ENCODE data around the gene OARD1.
"Not testable (repeated sequence)": the region's sequence is repeated elsewhere in the genome, so short reads cannot be mapped to it uniquely, and the experiment has no call there.

Gene OARD1

GRCh38 chr6:41021832-41022231, 50.3 kb downstream of the OARD1 start:
- Histone ChIP-seq H3K9ac (ENCODE audit: low read length) (no peak overlapping the region), H3K9me3 (ENCODE audit: insufficient read depth, low read length) (no peaks in the 10 kb centered on the region), H3K4me3 (ENCODE audit: insufficient read depth, low read length, poor library complexity, severe bottlenecking) (no peak overlapping the region), H2AFZ (ENCODE audit: low read depth, low read length, severe bottlenecking) (no peak overlapping the region), H3K36me3 (ENCODE audit: low read length) (no peaks in the 10 kb centered on the region), H3F3A (ENCODE audit: insufficient read depth) (no peaks in the 10 kb centered on the region), H3K9me2 (replicated peaks; ENCODE audit: insufficient read depth, low read length) (no peaks in the 10 kb centered on the region), H4K20me1 (ENCODE audit: low read depth, low read length) (no peaks in the 10 kb centered on the region), H3K79me2 (ENCODE audit: insufficient read depth, low read length) (no peaks in the 10 kb centered on the region), H3K4me2 (ENCODE audit: low read depth, low read length, poor library complexity, severe bottlenecking) (no peak overlapping the region), H3K27ac (ENCODE audit: low read depth, low read length) (no peak overlapping the region), H3K27me3 (ENCODE audit: low read length) (no peaks in the 10 kb centered on the region)
- TF ChIP-seq, protein P1, sequence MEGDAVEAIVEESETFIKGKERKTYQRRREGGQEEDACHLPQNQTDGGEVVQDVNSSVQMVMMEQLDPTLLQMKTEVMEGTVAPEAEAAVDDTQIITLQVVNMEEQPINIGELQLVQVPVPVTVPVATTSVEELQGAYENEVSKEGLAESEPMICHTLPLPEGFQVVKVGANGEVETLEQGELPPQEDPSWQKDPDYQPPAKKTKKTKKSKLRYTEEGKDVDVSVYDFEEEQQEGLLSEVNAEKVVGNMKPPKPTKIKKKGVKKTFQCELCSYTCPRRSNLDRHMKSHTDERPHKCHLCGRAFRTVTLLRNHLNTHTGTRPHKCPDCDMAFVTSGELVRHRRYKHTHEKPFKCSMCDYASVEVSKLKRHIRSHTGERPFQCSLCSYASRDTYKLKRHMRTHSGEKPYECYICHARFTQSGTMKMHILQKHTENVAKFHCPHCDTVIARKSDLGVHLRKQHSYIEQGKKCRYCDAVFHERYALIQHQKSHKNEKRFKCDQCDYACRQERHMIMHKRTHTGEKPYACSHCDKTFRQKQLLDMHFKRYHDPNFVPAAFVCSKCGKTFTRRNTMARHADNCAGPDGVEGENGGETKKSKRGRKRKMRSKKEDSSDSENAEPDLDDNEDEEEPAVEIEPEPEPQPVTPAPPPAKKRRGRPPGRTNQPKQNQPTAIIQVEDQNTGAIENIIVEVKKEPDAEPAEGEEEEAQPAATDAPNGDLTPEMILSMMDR (IDR thresholded peaks at IDR 0.05; ENCODE audit: insufficient read depth, low read length, poor library complexity, severe bottlenecking) = no peak
- TF ChIP-seq EZH2phosphoT487 (conservative IDR thresholded peaks at IDR 0.05; ENCODE audit: low read length) = no peak

DNA sequence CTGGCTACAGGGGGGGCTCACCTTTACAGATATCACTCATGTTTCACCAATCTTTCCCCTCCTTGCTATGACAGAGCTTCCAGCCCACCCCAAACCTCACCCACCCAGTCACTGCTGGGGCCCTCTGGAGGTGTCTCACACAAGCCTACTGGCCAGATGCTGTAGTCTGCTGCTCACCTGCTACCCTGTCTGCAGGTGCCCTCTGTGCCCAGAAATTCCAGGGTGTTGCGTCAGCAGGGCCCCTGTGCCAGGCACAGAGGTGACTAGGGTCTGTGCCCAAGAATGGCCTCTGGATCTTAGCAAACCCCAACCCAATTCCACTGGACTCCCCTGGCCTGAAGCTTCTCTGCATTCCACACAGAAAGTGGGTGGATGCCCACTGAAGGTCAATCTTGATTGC, 54.5 kb downstream of the OARD1 start:
- H3K36me3 ChIP-seq (ENCODE audit: low read length) = no peaks in the 10 kb centered on the region

GRCh38 chr6:41015860-41016259, 56.3 kb downstream of the OARD1 start:
- H3F3A ChIP-seq (ENCODE audit: insufficient read depth); H3K36me3 ChIP-seq (ENCODE audit: low read length); H3K9me2 ChIP-seq (replicated peaks; ENCODE audit: insufficient read depth, low read length); H3K9ac ChIP-seq (ENCODE audit: low read length); H3K9me3 ChIP-seq (ENCODE audit: insufficient read depth, low read length); H3K4me2 ChIP-seq (ENCODE audit: low read depth, low read length, poor library complexity, severe bottlenecking); H3K79me2 ChIP-seq (ENCODE audit: insufficient read depth, low read length); H3K27ac ChIP-seq (ENCODE audit: low read depth, low read length); H4K20me1 ChIP-seq (ENCODE audit: low read depth, low read length); H2AFZ ChIP-seq (ENCODE audit: low read depth, low read length, severe bottlenecking); H3K27me3 ChIP-seq (ENCODE audit: low read length); H3K4me3 ChIP-seq (ENCODE audit: insufficient read depth, low read length, poor library complexity, severe bottlenecking): not testable (repeated sequence)

More for the DNA sequence above, 54.5 kb downstream of the OARD1 start:
- H3K9me2 ChIP-seq (replicated peaks; ENCODE audit: insufficient read depth, low read length) = no peaks in the 10 kb centered on the region
- no peaks in the 10 kb centered on the region for H3K79me2 ChIP-seq (ENCODE audit: insufficient read depth, low read length)
- H3K9me3 ChIP-seq (ENCODE audit: insufficient read depth, low read length) = no peaks in the 10 kb centered on the region
- H3F3A ChIP-seq (ENCODE audit: insufficient read depth) = no peaks in the 10 kb centered on the region
- H3K4me2 ChIP-seq (ENCODE audit: low read depth, low read length, poor library complexity, severe bottlenecking) = no peak overlapping the region
- no peak for TF ChIP-seq EZH2phosphoT487 (conservative IDR thresholded peaks at IDR 0.05; ENCODE audit: low read length)
- TF ChIP-seq, protein P1 (IDR thresholded peaks at IDR 0.05; ENCODE audit: insufficient read depth, low read length, poor library complexity, severe bottlenecking) = no peak
- no peak overlapping the region for H3K9ac ChIP-seq (ENCODE audit: low read length)
- no peaks in the 10 kb centered on the region for H4K20me1 ChIP-seq (ENCODE audit: low read depth, low read length)
- no peak overlapping the region for H3K4me3 ChIP-seq (ENCODE audit: insufficient read depth, low read length, poor library complexity, severe bottlenecking)
- no peak overlapping the region for H2AFZ ChIP-seq (ENCODE audit: low read depth, low read length, severe bottlenecking)
- no peaks in the 10 kb centered on the region for H3K27me3 ChIP-seq (ENCODE audit: low read length)
- H3K27ac ChIP-seq (ENCODE audit: low read depth, low read length) = no peak overlapping the region

- H2AFZ ChIP-seq (ENCODE audit: low read depth, low read length, severe bottlenecking) = no peak overlapping the region
- no peak overlapping the region for H3K4me3 ChIP-seq (ENCODE audit: insufficient read depth, low read length, poor library complexity, severe bottlenecking)
- no peak overlapping the region for H3K27ac ChIP-seq (ENCODE audit: low read depth, low read length)
- no peaks in the 10 kb centered on the region for H3K79me2 ChIP-seq (ENCODE audit: insufficient read depth, low read length)
- H3K9me2 ChIP-seq (replicated peaks; ENCODE audit: insufficient read depth, low read length) = no peaks in the 10 kb centered on the region
- no peaks in the 10 kb centered on the region for H3K9me3 ChIP-seq (ENCODE audit: insufficient read depth, low read length)
- H3K27me3 ChIP-seq (ENCODE audit: low read length) = no peaks in the 10 kb centered on the region
- H3K36me3 ChIP-seq (ENCODE audit: low read length) = no peaks in the 10 kb centered on the region
- H3F3A ChIP-seq (ENCODE audit: insufficient read depth) = no peaks in the 10 kb centered on the region
- no peak for TF ChIP-seq EZH2phosphoT487 (conservative IDR thresholded peaks at IDR 0.05; ENCODE audit: low read length)
- TF ChIP-seq, protein P1 (IDR thresholded peaks at IDR 0.05; ENCODE audit: insufficient read depth, low read length, poor library complexity, severe bottlenecking) = no peak
- H4K20me1 ChIP-seq (ENCODE audit: low read depth, low read length) = no peaks in the 10 kb centered on the region
- no peak overlapping the region for H3K9ac ChIP-seq (ENCODE audit: low read length)
- no peak overlapping the region for H3K4me2 ChIP-seq (ENCODE audit: low read depth, low read length, poor library complexity, severe bottlenecking)
Measured at GRCh38 chr6:41014780-41015179, 57.4 kb downstream of the OARD1 start.

Data from SU-DHL-6 (cell line).